Gastrocnemius medialis (tissue), 4 donors: ENCODE data around the gene SERINC2.

Experiments
- CTCF ChIP-seq, 5 experiments: fragments of 450-650 bp in 3 of 5; fragments of 200-600 bp in 2 of 5; sonication (generic) in 2 of 5; IDR thresholded peaks in 4 of 5; conservative IDR thresholded peaks in 1 of 5; 1 replicate in 4 of 5; 2 replicates in 1 of 5; pipeline ENCODE4 v1.5.1; 2016 to 2019; ENCODE audit warnings: antibody characterized with exemption in 5 of 5, mild to moderate bottlenecking in 3 of 5, moderate library complexity in 3 of 5
- POLR2A ChIP-seq, 2 donors: fragments of 450-650 bp; IDR thresholded peaks; one replicate each; pipeline ENCODE4 v1.6.1; 2017; ENCODE audit warnings: antibody characterized with exemption in 2 of 2, mild to moderate bottlenecking in 2 of 2, moderate library complexity in 2 of 2

GRCh38 chr1:31407029-31407626 lies 5.9 kb upstream of the SERINC2 start:
- no peak for TF ChIP-seq CTCF (IDR thresholded peaks at IDR 0.05 in 4 of 5, conservative IDR thresholded peaks at IDR 0.05 in 1 of 5)
- no peak for TF ChIP-seq POLR2A (IDR thresholded peaks at IDR 0.05)
